ENCODE data around the gene CAPN7.

CAPN7 gene

GRCh38 chr3:15204005-15204404 is 2.0 kb upstream of the CAPN7 start:
- H3K36me3 ChIP-seq (ENCODE audit: insufficient read depth, low read length) = peaks cover 8% of the 10 kb centered on the region; the same call in 1 of the 2 replicates
- H3K9me3 ChIP-seq (ENCODE audit: insufficient read depth, low read length, severe bottlenecking) = no peaks in the 10 kb centered on the region
- TF ChIP-seq, protein P1, sequence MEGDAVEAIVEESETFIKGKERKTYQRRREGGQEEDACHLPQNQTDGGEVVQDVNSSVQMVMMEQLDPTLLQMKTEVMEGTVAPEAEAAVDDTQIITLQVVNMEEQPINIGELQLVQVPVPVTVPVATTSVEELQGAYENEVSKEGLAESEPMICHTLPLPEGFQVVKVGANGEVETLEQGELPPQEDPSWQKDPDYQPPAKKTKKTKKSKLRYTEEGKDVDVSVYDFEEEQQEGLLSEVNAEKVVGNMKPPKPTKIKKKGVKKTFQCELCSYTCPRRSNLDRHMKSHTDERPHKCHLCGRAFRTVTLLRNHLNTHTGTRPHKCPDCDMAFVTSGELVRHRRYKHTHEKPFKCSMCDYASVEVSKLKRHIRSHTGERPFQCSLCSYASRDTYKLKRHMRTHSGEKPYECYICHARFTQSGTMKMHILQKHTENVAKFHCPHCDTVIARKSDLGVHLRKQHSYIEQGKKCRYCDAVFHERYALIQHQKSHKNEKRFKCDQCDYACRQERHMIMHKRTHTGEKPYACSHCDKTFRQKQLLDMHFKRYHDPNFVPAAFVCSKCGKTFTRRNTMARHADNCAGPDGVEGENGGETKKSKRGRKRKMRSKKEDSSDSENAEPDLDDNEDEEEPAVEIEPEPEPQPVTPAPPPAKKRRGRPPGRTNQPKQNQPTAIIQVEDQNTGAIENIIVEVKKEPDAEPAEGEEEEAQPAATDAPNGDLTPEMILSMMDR (IDR thresholded peaks at IDR 0.05; ENCODE audit: borderline replicate concordance, extremely low read depth, low read length, poor library complexity, severe bottlenecking) = no peak
- no peak for TF ChIP-seq EZH2 (IDR thresholded peaks at IDR 0.05; ENCODE audit: borderline replicate concordance, low read depth, low read length, severe bottlenecking)
- no peak overlapping the region for H2AFZ ChIP-seq (ENCODE audit: low read depth, low read length)
- H3K9ac ChIP-seq (ENCODE audit: low read depth, low read length) = no peak overlapping the region
- H4K20me1 ChIP-seq (ENCODE audit: insufficient read depth, low read length) = peaks cover 16% of the 10 kb centered on the region; the same call in 1 of the 2 replicates
- DNase-seq = no peak
- peaks cover 33% of the 10 kb centered on the region for H3K79me2 ChIP-seq (ENCODE audit: insufficient read depth, low read length)
- no peak overlapping the region for H3K27ac ChIP-seq (ENCODE audit: low read length)
- H3K4me2 ChIP-seq (ENCODE audit: insufficient read depth, low read length) = no peak overlapping the region
- peaks cover 36% of the 10 kb centered on the region for H3K4me1 ChIP-seq (ENCODE audit: insufficient read depth, low read length)
- no peak overlapping the region for H3K4me3 ChIP-seq (ENCODE audit: low read depth in 1 of 2, low read length in 2 of 2)
- no peaks in the 10 kb centered on the region for H3K27me3 ChIP-seq (ENCODE audit: insufficient read depth, low read length, poor library complexity)
- no peak for ATAC-seq (ENCODE audit: insufficient read depth, low read depth)

- Histone ChIP-seq H3K4me2 (ENCODE audit: insufficient read depth, low read length) (peak overlapping the region; percentile 92), H3K9me3 (ENCODE audit: insufficient read depth, low read length, severe bottlenecking) (no peaks in the 10 kb centered on the region), H4K20me1 (ENCODE audit: insufficient read depth, low read length) (peaks cover 16% of the 10 kb centered on the region; the same call in 1 of the 2 replicates), H3K4me3 (ENCODE audit: low read depth in 1 of 2, low read length in 2 of 2) (peak overlapping the region; percentile 67 to 95; a peak in 3 of 4 replicates), H3K27ac (ENCODE audit: low read length) (peak overlapping the region; percentile 75), H3K4me1 (ENCODE audit: insufficient read depth, low read length) (peaks cover 40% of the 10 kb centered on the region), H3K79me2 (ENCODE audit: insufficient read depth, low read length) (peaks cover 47% of the 10 kb centered on the region), H3K27me3 (ENCODE audit: insufficient read depth, low read length, poor library complexity) (no peaks in the 10 kb centered on the region), H3K36me3 (ENCODE audit: insufficient read depth, low read length) (peaks cover 18% of the 10 kb centered on the region), H3K9ac (ENCODE audit: low read depth, low read length) (peak overlapping the region; percentile 90), H2AFZ (ENCODE audit: low read depth, low read length) (peak overlapping the region; percentile 87)
- no peak for TF ChIP-seq EZH2 (IDR thresholded peaks at IDR 0.05; ENCODE audit: borderline replicate concordance, low read depth, low read length, severe bottlenecking)
- no peak for DNase-seq
- no peak for ATAC-seq (ENCODE audit: insufficient read depth, low read depth)
Observed at GRCh38 chr3:15205482-15205933, 538 bp upstream of the CAPN7 start.

GRCh38 chr3:15206662-15207576 is 873 bp downstream of the CAPN7 start:
- no peak for TF ChIP-seq EZH2 (IDR thresholded peaks at IDR 0.05; ENCODE audit: borderline replicate concordance, low read depth, low read length, severe bottlenecking)
- TF ChIP-seq, protein P1 (IDR thresholded peaks at IDR 0.05; ENCODE audit: borderline replicate concordance, extremely low read depth, low read length, poor library complexity, severe bottlenecking) = no peak
- Histone ChIP-seq H3K27me3 (ENCODE audit: insufficient read depth, low read length, poor library complexity) (no peaks in the 10 kb centered on the region), H2AFZ (ENCODE audit: low read depth, low read length) (peak overlapping the region; percentile 87), H3K9me3 (ENCODE audit: insufficient read depth, low read length, severe bottlenecking) (no peaks in the 10 kb centered on the region), H3K27ac (ENCODE audit: low read length) (peak overlapping the region; percentile 81), H3K36me3 (ENCODE audit: insufficient read depth, low read length) (peaks cover 23% of the 10 kb centered on the region), H3K4me2 (ENCODE audit: insufficient read depth, low read length) (peak overlapping the region; percentile 92), H4K20me1 (ENCODE audit: insufficient read depth, low read length) (peaks cover 19% of the 10 kb centered on the region; the same call in 1 of the 2 replicates), H3K4me1 (ENCODE audit: insufficient read depth, low read length) (peaks cover 44% of the 10 kb centered on the region), H3K9ac (ENCODE audit: low read depth, low read length) (peak overlapping the region; percentile 90), H3K4me3 (ENCODE audit: low read depth in 1 of 2, low read length in 2 of 2) (peak overlapping the region; percentile 67 to 95), H3K79me2 (ENCODE audit: insufficient read depth, low read length) (peaks cover 56% of the 10 kb centered on the region)
- ATAC-seq (ENCODE audit: insufficient read depth, low read depth) (peak; percentile 44), DNase-seq (peak; percentile 45)

Data from DND-41 (cell line).